CD4-positive, alpha-beta T cell (primary cell): ENCODE data around the gene SOX13. TPM values are rescaled to one million over a fixed set of nuclear protein-coding genes. Genes with fewer than 3 reads are reported as not detected.

Source experiments
- ATAC-seq: fragments of 200-7000 bp; cut with Tn5 transposase; one replicate; pipeline ENCODE4 v1.10.0; 2022; ENCODE audit warnings: mild to moderate bottlenecking; ENCODE audit not compliant: poor library complexity
- CTCF ChIA-PET: fragments of 350-600 bp; sonication (Branson Sonifier 250); formaldehyde crosslinking; loops from one replicate; lab custom pipeline; 2021; ENCODE audit warnings: antibody characterized with exemption, inconsistent platforms; lab: Charles Lee
- POLR2A ChIA-PET: fragments of 350-600 bp; sonication (Branson Sonifier 250); formaldehyde crosslinking; loops from one replicate; lab custom pipeline; 2021; ENCODE audit warnings: antibody characterized with exemption, inconsistent platforms; lab: Charles Lee
- DNase-seq, 14 experiments: peaks; one replicate each; pipeline ENCODE4 v3.0.0-alpha.2; 2013 to 2020; ENCODE audit warnings: mixed read lengths in 2 of 14
- H3K27ac ChIP-seq, 2 donors: one replicate each; pipeline versions ENCODE4 v1.5.1 to v1.7.0; 2013; ENCODE audit warnings: low read length in 2 of 2, low read depth in 1 of 2, mild to moderate bottlenecking in 1 of 2
- H3K27me3 ChIP-seq, 2 experiments: 1 replicate in 1 of 2; 2 replicates in 1 of 2; pipeline versions ENCODE4 v1.6.1 to v1.7.0; 2013; ENCODE audit warnings: low read length in 2 of 2, control low read depth in 1 of 2, mild to moderate bottlenecking in 1 of 2, moderate library complexity in 1 of 2; ENCODE audit not compliant: insufficient read depth in 2 of 2, control insufficient read depth in 1 of 2
- H3K36me3 ChIP-seq: one replicate; pipeline ENCODE4 v1.6.1; 2013; ENCODE audit warnings: low read length, control low read depth; ENCODE audit not compliant: insufficient read depth
- H3K4me1 ChIP-seq: one replicate; pipeline ENCODE4 v1.6.1; 2013; ENCODE audit warnings: low read length, control low read depth; ENCODE audit not compliant: insufficient read depth
- H3K4me3 ChIP-seq: one replicate; pipeline ENCODE4 v1.5.1; 2013; ENCODE audit warnings: mild to moderate bottlenecking, low read length, moderate library complexity
- H3K9me3 ChIP-seq, 2 experiments: 1 replicate in 1 of 2; 2 replicates in 1 of 2; pipeline versions ENCODE4 v1.6.1 to v1.7.0; 2013; ENCODE audit warnings: low read length in 2 of 2, mild to moderate bottlenecking in 2 of 2, control low read depth in 1 of 2, moderate library complexity in 1 of 2; ENCODE audit not compliant: control insufficient read depth in 1 of 2, insufficient read depth in 1 of 2
- H3K27ac Mint-ChIP-seq: one replicate; pipeline ENCODE4 v1.8.0; 2020; ENCODE audit warnings: mixed read lengths
- H3K27me3 Mint-ChIP-seq: one replicate; pipeline ENCODE4 v1.8.0; 2021; ENCODE audit warnings: mixed read lengths
- H3K36me3 Mint-ChIP-seq: one replicate; pipeline ENCODE4 v1.8.0; 2021; ENCODE audit warnings: low read depth, mixed read lengths
- H3K4me1 Mint-ChIP-seq: one replicate; pipeline ENCODE4 v1.8.0; 2021; ENCODE audit warnings: low read depth, mixed read lengths
- H3K4me3 Mint-ChIP-seq: one replicate; pipeline ENCODE4 v1.8.0; 2020; ENCODE audit warnings: mild to moderate bottlenecking, mixed read lengths
- H3K9me3 Mint-ChIP-seq: one replicate; pipeline ENCODE4 v1.8.0; 2020; ENCODE audit warnings: mixed read lengths
- intact Hi-C, 2 experiments: fragments of 100-400 bp; cut with DNase I in 1 of 2; cut with micrococcal nuclease in 1 of 2; formaldehyde crosslinking; loops; one replicate each; pipeline versions ENCODE4 v1.15.1 to v1.9.0; 2023 to 2025; cut with DNase I, micrococcal nuclease
- total RNA-seq, 174 experiments: library from RNA in 2 of 174; stranded (reverse) in 2 of 174; gene quantifications; one replicate each; pipeline ENCODE4 v1.2.3 and lab custom pipeline; 2021 to 2026
- TF ChIP-seq, protein P1 (sequence below): fragments of 200-600 bp; IDR thresholded peaks from one replicate; pipeline ENCODE4 v1.8.0; 2022; ENCODE audit warnings: antibody characterized with exemption, mild to moderate bottlenecking

The SOX13 gene
- total RNA-seq, 2 experiments from 2014 or later, result 1.8 to 1.9 TPM

DNA sequence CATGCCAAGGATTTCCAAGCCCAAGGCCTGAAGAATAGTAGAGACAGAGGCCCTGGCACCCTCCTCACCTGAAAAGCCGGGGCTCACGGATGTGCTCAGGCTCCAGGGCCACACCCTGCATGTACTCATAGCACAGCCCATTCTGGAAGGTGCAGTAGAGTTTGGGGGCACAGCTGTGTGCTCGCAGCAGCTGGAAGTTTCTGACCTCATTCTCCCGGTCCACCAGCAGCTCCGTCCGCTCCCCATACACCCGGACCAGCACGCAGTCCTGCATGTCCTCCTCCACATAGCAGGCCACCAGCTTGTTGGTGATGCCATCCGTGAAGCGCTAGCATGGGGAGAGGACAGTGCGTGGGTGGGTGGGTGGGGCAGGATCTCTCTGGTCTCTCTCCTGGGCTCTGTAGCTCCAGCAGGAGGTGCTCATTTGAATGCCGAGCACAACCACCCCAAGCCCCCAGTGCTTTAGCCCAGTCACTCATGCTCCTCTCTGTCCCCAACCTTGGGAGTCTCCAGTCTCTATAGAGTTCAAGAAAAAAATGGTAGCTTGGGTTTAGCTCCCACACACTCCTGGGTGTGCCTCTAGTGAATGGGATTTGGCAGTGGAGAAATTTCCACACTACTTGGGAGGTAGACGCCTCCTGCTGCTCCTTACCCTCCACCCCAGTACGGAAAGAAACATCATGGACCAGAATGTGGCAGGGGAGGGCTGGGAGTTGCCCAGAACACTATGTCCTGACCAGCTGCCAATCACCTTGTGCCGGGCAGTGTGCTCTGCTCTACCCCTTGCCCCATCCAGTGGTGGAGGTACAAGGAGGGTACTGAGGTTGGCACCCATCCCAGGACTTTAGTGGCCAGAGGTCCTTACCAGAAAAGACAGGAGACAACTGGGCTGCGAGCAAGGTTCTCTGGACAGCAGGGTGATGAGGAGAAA, 77.0 kb downstream of the SOX13 start:
- H3K27ac Mint-ChIP-seq, result peak overlapping the region; percentile 74

DNA sequence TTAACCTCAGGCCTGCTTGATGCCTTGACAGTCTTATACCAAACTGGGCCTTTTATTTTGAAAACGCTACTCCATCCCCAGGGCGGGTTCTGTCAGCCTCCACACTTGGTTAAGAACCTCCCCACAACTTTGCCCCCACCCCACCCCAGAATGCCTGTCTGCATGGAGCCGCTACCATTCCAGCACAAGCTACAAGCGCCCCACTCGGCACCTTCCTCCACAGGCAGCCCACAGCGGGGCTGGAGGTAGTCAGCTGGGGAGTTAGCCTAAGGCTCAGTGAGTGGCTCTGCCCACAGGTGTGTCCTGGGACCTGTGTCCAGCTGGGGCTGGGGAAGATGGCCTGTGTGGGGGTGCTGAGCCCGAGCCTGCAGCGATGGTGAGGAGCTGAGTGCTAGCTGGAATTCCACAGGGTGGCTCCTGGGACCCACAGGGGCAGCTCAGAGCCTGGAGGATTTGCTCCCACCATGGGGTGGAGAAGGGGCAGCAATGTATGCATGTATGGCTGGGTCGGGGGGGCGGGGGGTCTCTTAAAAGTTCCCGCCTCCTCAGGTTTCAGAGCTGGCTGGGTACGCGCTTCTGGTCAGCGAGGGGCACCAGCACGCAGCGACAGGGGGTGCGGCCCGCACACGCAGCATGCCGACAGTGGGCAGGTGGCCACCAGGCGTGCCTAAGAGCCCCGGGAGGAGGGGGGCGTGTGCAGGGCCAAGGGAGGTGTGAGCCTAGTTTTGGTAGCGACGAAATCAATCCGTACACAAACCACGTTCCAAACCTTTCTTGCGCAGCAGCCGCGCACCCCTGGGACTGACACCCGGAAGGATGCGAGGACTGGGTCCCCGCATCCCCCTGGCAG, 78.0 kb downstream of the SOX13 start:
- H3K27me3 ChIP-seq, result peaks cover 0 to 7% of the 10 kb centered on the region in 2 experiments
- H3K36me3 ChIP-seq, result no peaks in the 10 kb centered on the region
- H3K4me1 Mint-ChIP-seq, result peaks cover 11% of the 10 kb centered on the region
- peak overlapping the region; percentile 74 for H3K27ac Mint-ChIP-seq
- ATAC-seq (peak; percentile 33), DNase-seq (peak in 4 of 14 experiments; percentile 14 to 54 (median 39))
- peak overlapping the region; percentile 65 for H3K4me3 ChIP-seq
- H3K27me3 Mint-ChIP-seq, result peaks cover 6% of the 10 kb centered on the region
- no peaks in the 10 kb centered on the region for H3K36me3 Mint-ChIP-seq
- POLR2A ChIA-PET, result interaction anchor here (0.7 to 1.2 kb wide), 4 partner anchors 13 to 386 kb away, joined by 3 read pairs; partner anchors contain the start of gene LAX1
- H3K4me1 ChIP-seq, result peaks cover 18% of the 10 kb centered on the region
- H3K27ac ChIP-seq, result no peak overlapping the region
- H3K9me3 ChIP-seq, result no peaks in the 10 kb centered on the region
- TF ChIP-seq, protein P1, sequence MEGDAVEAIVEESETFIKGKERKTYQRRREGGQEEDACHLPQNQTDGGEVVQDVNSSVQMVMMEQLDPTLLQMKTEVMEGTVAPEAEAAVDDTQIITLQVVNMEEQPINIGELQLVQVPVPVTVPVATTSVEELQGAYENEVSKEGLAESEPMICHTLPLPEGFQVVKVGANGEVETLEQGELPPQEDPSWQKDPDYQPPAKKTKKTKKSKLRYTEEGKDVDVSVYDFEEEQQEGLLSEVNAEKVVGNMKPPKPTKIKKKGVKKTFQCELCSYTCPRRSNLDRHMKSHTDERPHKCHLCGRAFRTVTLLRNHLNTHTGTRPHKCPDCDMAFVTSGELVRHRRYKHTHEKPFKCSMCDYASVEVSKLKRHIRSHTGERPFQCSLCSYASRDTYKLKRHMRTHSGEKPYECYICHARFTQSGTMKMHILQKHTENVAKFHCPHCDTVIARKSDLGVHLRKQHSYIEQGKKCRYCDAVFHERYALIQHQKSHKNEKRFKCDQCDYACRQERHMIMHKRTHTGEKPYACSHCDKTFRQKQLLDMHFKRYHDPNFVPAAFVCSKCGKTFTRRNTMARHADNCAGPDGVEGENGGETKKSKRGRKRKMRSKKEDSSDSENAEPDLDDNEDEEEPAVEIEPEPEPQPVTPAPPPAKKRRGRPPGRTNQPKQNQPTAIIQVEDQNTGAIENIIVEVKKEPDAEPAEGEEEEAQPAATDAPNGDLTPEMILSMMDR, result no peak
- CTCF ChIA-PET, result interaction anchor here (1.3 to 2.6 kb wide), 2 partner anchors 11 to 22 kb away, joined by 3 to 6 read pairs; no protein-coding TSS in a partner anchor
- intact Hi-C loops, result loop anchor here in 1 of 2 experiments (10.0 kb wide), 1 partner anchor 654 kb away; no protein-coding TSS in a partner anchor
- peak overlapping the region; percentile 81 for H3K4me3 Mint-ChIP-seq
- no peaks in the 10 kb centered on the region for H3K9me3 Mint-ChIP-seq

More for the DNA sequence above, 77.0 kb downstream of the SOX13 start:
- no peak for ATAC-seq
- H3K27me3 Mint-ChIP-seq, result peaks cover 6% of the 10 kb centered on the region
- DNase-seq, result peak in 1 of 14 experiments; percentile 20
- no peak overlapping the region for H3K27ac ChIP-seq
- H3K4me3 Mint-ChIP-seq, result peak overlapping the region; percentile 81
- peaks cover 11% of the 10 kb centered on the region for H3K4me1 Mint-ChIP-seq
- H3K36me3 ChIP-seq, result no peaks in the 10 kb centered on the region
- TF ChIP-seq, protein P1, result no peak
- intact Hi-C loops, result loop anchor here in 1 of 2 experiments (10.0 kb wide), 1 partner anchor 655 kb away; no protein-coding TSS in a partner anchor
- H3K36me3 Mint-ChIP-seq, result no peaks in the 10 kb centered on the region
- peaks cover 0 to 7% of the 10 kb centered on the region in 2 experiments for H3K27me3 ChIP-seq
- H3K4me1 ChIP-seq, result peaks cover 18% of the 10 kb centered on the region
- CTCF ChIA-PET, result interaction anchor here (1.4 kb wide), 1 partner anchor 249 kb away, joined by 3 read pairs; no protein-coding TSS in a partner anchor
- POLR2A ChIA-PET, result no interaction called here
- H3K9me3 Mint-ChIP-seq, result no peaks in the 10 kb centered on the region
- H3K9me3 ChIP-seq, result no peaks in the 10 kb centered on the region
- no peak overlapping the region for H3K4me3 ChIP-seq
